Left cardiac atrium (tissue), 4 donors: ENCODE results near the gene CHI3L2. TPM values are rescaled to one million over a fixed set of nuclear protein-coding genes. Genes with fewer than 3 reads are reported as not detected.
"Not testable (repeated sequence)": the region's sequence is repeated elsewhere in the genome, so short reads cannot be mapped to it uniquely, and the experiment has no call there.

Experiments used
- ATAC-seq, 2 donors: fragments of 200-7000 bp; cut with Tn5 transposase; one replicate each; pipeline ENCODE4 v1.9.1; 2020; ENCODE audit warnings: mild to moderate bottlenecking in 2 of 2, moderate library complexity in 2 of 2
- DNase-seq: peaks from one replicate; pipeline ENCODE4 v3.0.0-alpha.2; 2020
- intact Hi-C, 2 donors: fragments of 100-400 bp; cut with DNase I; formaldehyde crosslinking; loops; one replicate each; pipeline versions ENCODE4 v1.14.1 to v1.15.1; 2022 to 2023
- total RNA-seq, 2 donors: library from RNA; stranded (reverse); fragmentation: NEBNext Ultra II Directional; extraction: Animal tissue kit (Norgen Biotek cat#: 25700); gene quantifications; one replicate each; pipeline ENCODE4 v1.2.1, GENCODE V29; 2021
- donor health status: DM: no; HTN: yes; CAD: no.
- donor health status: DM: no; HTN: yes; CAD: no; lungs with severe emphysema.
- donor health status: DM: yes; HTN: yes; CAD: no.
- donor health status: Dilated cardiomyopathy.

The CHI3L2 gene
- total RNA-seq, 2 donors from 2014 or later: 11.7 to 36.8 TPM

DNA sequence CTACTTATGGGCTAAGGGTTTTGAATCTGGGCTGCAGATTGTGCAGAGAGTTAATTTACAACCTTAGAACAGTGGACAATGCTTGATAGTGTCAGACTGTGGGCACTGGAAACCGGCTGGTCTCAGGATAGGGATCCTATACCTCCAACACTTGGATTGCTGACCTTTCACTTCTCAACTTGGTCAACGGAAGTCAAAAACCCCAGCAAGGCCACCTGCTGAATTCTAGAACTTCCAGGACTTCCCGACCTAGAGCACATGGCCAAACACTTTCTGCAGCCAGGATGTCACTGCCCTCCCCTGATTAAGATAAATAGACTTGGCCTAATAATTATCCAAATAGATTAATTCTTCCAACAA lies 26.7 kb upstream of the CHI3L2 start:
- no peak for ATAC-seq
- intact Hi-C loops: no loop called here
- no peak for DNase-seq

- ATAC-seq (no peak), DNase-seq (no peak)
- intact Hi-C loops: no loop called here
Measured at GRCh38 chr1:111201275-111202090, 26.0 kb upstream of the CHI3L2 start.

DNA sequence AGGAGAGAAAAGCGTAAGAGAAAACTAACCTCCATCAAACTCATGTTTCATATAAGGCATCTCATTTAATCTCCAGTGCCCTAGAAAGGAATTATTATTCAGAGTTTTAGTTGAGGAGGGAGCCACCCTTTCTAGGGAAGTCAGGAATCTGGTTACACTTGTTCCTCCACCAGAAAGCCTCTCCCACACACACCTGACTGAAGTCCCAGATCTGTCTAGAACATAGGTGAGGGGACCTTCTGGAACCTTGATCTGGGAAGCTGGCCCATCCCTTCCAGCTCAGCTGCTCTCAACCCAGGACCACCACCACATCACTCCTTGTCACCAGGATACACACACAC lies 25.2 kb upstream of the CHI3L2 start:
- ATAC-seq: no peak
- no peak for DNase-seq
- intact Hi-C loops: no loop called here

GRCh38 chr1:111202707-111203623 lies 24.5 kb upstream of the CHI3L2 start:
- ATAC-seq: no peak

GRCh38 chr1:111203681-111204200 lies 23.8 kb upstream of the CHI3L2 start:
- ATAC-seq: peak; percentile 67 to 77
- intact Hi-C loops: no loop called here
- DNase-seq: peak; percentile 85

More at GRCh38 chr1:111202707-111203623, 24.5 kb upstream of the CHI3L2 start:
- no peak for DNase-seq
- intact Hi-C loops: no loop called here

GRCh38 chr1:111204201-111204982 lies 23.1 kb upstream of the CHI3L2 start:
- intact Hi-C loops: no loop called here
- peak; percentile 78 to 87 for ATAC-seq

GRCh38 chr1:111204983-111205713 lies 22.4 kb upstream of the CHI3L2 start:
- no peak for ATAC-seq
- no peak for DNase-seq
- intact Hi-C loops: no loop called here

More at GRCh38 chr1:111204201-111204982, 23.1 kb upstream of the CHI3L2 start:
- DNase-seq: peak; percentile 57

DNA sequence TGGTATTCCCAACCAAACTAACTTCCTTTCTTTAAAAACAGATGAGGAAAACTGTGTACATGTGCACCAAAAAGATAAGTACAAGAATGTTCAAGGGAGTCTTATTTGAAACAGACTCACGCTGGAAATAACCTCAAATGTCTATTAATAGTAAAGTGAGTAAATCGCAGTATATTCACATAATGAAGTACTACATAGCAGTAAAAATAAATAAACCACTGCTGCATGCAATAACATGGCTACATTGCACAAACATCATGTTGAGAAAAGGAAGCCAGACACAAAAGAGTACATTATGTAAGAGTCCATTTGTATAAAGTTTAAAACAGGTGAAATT lies 21.8 kb upstream of the CHI3L2 start:
- DNase-seq (no peak), ATAC-seq (no peak)
- intact Hi-C loops: no loop called here

DNA sequence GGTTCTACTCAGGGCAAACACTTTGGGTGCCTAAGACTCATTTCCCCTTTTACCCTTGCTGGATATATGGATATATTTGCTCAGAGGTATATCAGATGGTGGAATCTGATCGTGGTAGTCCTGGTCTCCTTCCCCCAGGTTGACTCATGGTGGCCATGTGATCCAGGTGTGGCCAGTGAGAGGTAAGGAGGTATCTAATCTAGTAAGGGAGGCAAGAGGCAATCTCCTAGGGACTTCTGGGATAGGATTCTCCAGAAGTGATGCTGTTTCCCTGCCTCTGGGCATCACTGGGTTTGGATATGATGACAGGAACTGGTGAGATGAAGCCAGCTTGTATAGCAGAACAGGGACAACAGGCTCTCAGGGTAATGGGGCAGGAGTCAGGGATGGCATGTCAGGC lies 18.6 kb upstream of the CHI3L2 start:
- intact Hi-C loops: no loop called here
- DNase-seq (no peak), ATAC-seq (no peak)

DNA sequence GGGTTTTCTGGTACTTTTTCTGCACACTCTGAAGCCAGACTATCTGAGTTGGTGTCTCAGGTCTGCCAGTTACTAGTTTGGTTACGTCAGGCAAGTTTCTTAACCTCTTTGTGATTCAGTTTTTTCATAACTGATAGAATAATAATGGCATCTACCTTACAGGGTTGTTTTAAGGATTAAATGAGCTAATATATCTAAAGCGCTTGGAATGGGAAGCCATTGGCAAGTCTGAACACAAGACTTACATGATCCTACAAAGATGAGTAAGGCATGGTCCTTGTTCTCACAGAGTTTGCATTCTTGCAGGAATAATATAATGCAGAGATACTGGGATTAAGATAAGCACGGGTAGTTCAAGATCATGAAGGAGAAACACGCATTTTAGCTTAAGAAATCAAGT lies 17.9 kb upstream of the CHI3L2 start:
- intact Hi-C loops: no loop called here
- DNase-seq (no peak), ATAC-seq (no peak)

DNA sequence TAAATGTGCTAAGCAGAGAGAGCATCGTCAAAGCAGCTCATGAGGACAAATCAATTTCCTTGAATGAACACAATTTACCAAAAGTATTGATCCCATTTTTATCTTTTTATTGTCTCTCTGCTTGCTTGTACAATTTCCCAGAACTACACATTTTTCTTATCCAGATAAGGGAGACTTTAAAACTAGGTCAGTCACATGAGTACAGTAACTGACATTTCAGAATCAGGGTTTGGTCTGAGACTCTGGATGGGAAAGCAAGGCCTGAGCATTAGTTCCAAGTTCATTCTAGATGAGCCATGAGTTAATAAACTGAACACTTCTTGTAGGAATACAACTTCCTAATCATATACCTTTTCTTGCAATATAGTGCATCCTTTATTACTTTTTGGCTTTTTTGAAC lies 15.6 kb upstream of the CHI3L2 start:
- no peak for ATAC-seq
- DNase-seq: no peak
- intact Hi-C loops: no loop called here

DNA sequence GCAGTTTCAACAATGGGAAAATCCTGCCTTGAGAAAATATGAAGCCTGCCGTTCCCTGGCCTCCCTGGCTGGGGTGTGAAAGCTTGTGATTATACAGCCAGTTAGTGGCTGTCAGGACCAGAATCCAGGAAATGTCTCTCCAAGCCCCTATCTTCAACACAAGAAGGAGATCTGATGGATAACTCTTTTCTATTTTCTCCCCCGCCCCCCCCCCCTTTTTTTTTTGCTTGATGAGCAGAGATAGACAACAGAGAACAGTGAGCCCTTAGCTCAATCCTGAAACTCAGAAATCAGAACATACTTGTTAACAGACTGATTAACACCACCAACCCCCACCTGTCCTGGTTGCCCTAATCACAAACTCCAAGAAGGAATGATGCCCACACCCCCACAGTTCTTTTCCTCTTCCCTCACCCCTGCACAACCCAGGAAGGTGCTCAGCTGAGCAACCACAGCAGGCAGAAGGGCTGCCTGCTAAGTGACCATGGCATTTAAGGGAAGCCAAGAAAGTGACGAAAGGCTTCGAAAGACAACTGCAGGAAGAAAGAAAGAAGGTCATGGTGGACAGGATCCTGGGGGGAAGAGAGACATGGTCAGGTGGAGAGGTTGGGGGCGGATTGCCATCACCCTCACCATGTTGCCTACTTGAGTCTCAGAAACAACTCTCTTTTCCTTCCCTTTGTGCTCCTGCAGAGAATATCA lies 14.7 kb upstream of the CHI3L2 start:
- intact Hi-C loops: no loop called here
- no peak for DNase-seq
- no peak for ATAC-seq

DNA sequence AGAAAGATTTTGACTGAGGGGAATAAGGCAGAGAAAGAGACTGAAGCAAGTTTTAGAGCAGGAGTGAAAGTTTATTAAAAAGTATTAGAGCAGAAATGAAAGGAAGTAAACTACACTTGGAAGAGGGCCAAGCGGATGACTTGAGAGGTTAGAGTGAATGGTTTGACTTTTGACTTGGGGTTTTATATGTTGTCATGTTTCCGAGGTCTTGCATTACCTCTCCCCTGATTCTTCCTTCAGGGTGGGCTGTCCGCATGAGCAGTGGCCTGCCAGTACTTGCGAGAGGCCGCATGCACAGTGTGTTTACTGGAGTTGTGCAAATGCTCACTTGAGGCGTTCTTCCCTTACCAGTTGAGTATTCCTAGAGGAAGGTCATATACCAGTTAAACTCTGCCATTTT lies 14.1 kb upstream of the CHI3L2 start:
- ATAC-seq (no peak), DNase-seq (no peak)

DNA sequence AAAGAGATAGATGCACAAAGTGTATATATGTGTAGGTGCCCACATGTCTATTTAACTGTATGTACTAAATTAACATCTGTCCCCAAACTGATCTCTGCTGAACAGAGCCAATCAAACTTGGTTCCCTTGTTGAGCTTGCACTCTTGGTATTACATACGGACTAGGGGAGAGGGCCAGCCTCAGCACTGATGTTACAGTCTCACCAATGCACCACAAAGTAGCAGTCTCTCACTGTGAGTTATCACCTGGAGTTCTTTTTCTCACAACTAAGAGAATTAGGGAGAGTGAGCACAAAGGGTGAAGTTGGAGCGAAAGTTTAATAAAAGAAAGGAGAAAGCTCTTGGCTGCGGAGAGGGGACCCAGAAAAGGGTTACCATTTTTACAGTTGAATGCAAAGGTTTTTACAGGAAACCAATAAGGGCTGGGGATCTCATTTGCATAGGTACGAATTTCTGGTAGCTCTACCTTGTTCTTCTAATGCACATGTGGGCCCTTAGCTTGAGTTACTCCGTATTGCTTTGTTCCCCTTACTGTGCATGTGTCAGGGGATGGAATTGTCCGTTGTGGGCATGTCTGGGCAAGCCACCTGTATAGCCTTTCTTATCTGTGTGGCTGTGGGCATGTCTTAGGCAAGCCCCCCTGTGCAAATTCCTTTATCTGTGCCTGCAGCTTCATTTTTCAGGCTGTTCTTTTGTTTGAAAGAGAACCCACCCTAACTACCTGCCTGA lies 13.3 kb upstream of the CHI3L2 start:
- ATAC-seq (no peak), DNase-seq (no peak)
- intact Hi-C loops: no loop called here

More for the DNA sequence above, 14.1 kb upstream of the CHI3L2 start:
- intact Hi-C loops: no loop called here

GRCh38 chr1:111214884-111215283 lies 12.6 kb upstream of the CHI3L2 start:
- intact Hi-C loops: no loop called here
- ATAC-seq (no peak), DNase-seq (no peak)

DNA sequence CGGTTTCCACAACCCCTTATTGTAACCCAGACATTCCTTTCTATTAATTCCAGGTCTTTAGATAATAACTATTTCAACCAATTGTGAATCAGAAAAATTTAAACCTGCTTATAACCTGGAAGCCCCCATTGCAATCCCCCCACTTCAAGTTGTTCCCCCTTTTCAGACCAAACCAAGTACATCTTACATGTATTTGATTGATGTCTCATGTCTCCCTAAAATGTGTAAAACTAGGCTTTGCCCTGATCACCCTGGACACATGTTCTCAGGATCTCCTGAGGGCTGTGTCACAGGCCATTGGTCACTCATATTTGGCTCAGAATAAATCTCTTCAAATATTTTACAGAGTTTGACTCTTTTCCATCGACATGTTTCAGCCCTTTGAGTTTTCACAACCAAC lies 12.2 kb upstream of the CHI3L2 start:
- ATAC-seq, intact Hi-C loops, DNase-seq: not testable (repeated sequence)

GRCh38 chr1:111216751-111217150 lies 10.8 kb upstream of the CHI3L2 start:
- ATAC-seq (no peak), DNase-seq (no peak)
- intact Hi-C loops: no loop called here
